Adipose tissue (tissue), 3 donors: ENCODE data around the gene SCAPER. TPM values are rescaled to one million over a fixed set of nuclear protein-coding genes. Genes with fewer than 3 reads are reported as not detected.
"Not testable (repeated sequence)": the region's sequence is repeated elsewhere in the genome, so short reads cannot be mapped to it uniquely, and the experiment has no call there.

Source experiments
- H3K27ac ChIP-seq: one replicate; pipeline ENCODE4 v1.5.1; 2013; ENCODE audit warnings: low read depth, low read length
- WGBS, 3 donors: extraction: QIAGEN DNeasy Blood & Tissue Kit; methylation state at CpG; one replicate each; pipeline ENCODE4 v1.1.7; 2013; 5-methylcytosine and 5-hydroxymethylcytosine counted together
- polyA plus RNA-seq, 3 donors: library from polyadenylated mRNA; stranded (reverse); fragments of 200-250 nt; gene quantifications; one replicate each; pipeline ENCODE4 v1.2.3, GENCODE V29; 2013
- donor health status: healthy with polysubstance abuse.
- donor health status: Bipolar disorder and iron deficiency.
- donor health status: healthy.

SCAPER gene
- polyA plus RNA-seq, 3 donors = 5.4 to 9.6 (median 8.5) TPM

DNA sequence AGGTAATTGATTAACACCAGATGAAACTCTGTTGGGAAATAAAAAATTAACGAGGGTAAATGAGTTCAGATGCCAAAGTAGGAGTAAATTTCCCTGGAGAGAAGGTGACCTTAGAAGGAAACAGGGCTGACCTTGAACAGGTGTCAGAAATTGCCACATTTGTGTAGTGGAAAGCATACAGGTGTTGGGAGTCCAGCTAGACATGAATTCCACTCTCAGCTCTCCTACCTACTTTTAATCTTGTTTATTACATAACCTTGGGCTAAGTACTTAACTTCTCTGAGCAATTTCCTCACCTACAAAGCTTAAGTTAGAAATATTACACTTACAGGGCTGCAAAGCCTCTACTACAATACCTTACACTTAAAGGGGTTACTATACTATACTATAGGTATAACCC lies 472.5 kb downstream of the SCAPER start:
- no peak overlapping the region for H3K27ac ChIP-seq
- WGBS, 3 donors = 20 to 53% (median 50%) methylated on average over 1 of the region's 1 CpG

DNA sequence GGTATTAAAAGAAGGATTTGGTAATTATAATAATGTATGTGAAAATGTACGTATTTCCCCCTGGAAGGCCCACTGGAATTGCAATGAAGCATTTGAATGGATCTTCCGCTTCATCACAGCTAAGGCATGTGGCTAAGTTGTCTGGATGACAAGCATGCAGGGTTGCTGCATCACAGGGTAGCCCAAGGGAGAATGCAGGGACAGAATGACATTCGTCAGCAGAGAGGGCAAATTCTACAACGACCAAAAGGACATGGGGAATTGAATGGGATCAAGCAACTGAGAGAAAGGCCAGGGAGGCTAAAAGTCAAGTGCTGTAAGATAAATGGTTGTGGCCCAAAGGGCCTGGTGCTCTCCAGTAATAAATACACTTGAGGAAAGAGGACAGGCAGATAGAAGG lies 473.2 kb downstream of the SCAPER start:
- 75 to 78% (median 76%) methylated on average over 4 of the region's 4 CpGs for WGBS, 3 donors
- H3K27ac ChIP-seq = no peak overlapping the region

DNA sequence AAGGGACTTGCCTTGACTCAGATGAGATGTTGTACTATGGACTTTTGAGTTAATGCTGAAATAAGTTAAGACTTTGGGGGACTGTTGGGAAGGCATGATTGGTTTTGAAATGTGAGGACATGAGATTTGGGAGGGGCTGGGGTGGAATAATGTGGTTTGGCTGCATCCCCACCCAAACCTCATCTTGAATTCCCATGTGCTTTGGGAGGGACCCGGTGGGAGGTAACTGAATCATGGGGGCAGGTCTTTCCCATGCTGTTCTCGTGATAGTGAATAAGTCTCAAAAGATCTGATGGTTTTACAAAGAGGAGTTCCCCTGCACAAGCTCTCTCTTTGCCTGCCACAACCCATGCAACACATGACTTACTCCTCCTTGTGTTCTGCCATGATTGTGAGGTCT lies 474.4 kb downstream of the SCAPER start:
- H3K27ac ChIP-seq = not testable (repeated sequence)
- 91 to 98% (median 92%) methylated on average over 2 of the region's 2 CpGs for WGBS, 3 donors

DNA sequence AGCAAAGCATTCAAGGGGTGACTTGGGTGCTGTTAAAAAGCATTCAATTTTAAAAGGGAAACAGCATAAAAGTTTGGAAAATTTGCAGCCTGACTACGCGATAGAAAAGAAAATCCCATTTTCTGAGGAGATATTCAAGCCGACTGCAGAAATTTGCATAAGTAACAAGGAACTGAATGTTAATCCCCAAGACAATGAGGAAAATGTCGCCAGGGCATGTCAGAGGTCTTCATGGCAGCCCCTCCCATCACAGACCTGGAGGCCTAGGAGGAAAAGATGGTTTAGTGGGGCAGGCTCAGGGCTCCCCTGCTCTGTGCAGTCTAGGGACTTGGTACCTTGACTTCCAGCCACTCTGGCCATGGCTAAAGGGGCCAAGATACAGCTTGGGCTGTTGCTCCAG lies 475.5 kb downstream of the SCAPER start:
- no peak overlapping the region for H3K27ac ChIP-seq

DNA sequence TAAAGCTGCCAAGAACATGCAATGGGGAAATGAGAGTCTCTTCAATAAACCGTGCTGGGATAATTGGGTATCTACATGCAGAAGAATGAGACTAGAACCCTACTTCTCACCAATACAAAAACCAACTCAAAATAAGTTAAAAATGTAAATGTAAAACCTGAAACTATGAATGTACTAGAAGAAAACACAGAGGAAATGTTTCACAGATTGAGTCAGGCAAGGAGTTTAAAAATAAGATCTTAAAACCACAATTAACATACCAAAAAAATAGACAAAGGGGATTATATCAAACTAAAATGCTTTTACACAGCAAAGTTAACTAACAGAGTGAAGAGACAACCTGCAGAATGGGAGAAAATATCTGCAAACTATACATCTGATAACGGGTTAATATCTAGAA lies 478.2 kb downstream of the SCAPER start:
- WGBS, 3 donors = 72 to 96% (median 95%) methylated on average over 2 of the region's 2 CpGs
- H3K27ac ChIP-seq = no peak overlapping the region

More for the DNA sequence above, 475.5 kb downstream of the SCAPER start:
- 96 to 99% (median 98%) methylated on average over 4 of the region's 4 CpGs for WGBS, 3 donors

DNA sequence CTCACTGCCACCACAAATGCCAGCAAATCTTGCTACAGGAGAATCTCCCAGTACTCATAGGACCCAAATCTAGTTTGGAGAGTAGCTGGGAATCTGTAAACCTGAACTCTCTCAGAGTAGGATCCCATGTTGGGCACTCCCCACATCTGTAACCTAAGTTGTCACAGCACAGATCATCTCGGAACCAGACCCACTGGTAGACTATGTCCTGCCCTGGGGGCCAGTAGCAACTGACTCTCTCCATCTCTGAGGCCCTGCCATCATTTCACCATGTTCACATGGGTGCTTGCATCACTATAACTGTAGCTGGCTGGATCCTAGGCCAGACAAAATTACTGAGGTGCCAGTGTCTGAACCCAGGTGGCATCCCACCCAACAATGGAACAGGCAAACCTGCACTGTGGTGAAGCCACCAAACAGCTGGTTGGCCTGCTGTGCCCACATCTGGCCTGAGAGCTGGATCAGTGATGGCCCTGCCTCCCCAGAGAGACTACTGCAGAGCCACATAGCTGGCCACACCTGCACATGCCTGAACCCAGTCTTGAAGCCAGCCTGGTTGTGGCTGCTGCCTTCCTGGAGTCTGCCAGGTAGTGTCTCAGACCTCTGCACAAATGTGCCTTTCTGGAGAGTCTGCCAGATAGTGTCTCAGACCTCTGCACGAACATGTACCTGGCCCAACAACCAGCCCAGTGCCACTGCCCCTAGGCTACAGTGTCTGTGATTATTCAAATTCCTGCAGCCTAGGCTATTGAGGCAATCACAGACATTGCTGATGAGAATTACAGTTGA lies 486.6 kb downstream of the SCAPER start:
- WGBS, 3 donors = 93 to 97% (median 96%) methylated on average over 2 of the region's 2 CpGs
- no peak overlapping the region for H3K27ac ChIP-seq

DNA sequence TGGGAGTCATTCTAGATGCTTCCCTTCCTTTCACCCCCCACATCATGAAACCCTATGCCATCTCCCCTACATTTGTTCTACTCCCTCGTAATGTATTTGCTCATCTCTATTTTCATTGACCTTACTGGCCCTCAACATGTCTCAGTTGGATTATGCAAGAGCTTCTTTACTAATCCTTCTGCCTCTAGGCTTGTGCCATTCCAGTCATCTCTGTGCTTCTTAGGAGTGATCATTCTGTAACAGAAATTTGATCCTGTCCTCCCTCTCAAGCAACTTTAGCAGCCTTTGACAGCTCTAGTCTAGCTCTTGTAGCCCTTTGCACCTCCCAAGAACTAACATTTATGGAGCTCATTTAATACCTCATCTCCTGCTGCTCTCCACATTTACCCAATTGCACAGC lies 503.9 kb downstream of the SCAPER start:
- H3K27ac ChIP-seq = no peak overlapping the region
- 76 to 87% (median 78%) methylated on average over 1 of the region's 1 CpG for WGBS, 3 donors

DNA sequence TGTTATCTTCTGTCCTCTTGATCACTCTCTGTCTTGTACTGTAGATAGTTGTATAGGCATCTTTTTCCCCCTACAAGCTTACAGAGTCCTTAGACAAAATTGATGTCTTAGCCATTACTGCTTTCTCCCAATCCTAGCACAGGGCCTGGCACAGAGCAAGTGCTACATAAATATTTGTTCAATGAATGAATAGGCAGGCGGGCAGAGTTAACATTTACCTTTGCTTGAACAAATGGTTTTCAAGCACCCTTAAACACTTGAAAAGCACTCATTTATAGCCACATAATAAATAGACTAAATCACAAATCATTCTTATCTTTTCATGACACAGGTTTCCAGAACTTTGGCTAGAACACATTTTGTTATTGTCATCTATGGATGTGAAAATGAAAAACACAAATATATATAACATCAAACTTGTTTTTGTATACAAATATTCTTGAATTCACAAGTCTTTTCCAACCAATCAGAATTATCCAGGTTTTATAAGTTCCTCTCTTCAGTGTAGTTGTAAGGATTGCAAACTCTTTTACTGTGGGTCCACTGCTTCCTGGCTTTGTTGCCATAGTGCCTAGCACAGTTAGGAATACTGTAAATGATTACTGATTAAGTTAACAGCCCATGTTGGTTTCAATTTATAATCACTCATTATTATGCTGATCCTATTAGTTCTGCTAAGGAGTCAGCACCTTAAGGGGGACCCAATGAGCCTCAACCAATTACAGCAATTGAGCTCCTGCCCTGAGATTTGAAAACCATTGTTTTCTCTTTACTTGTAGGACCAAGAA lies 506.6 kb downstream of the SCAPER start:
- 53 to 95% (median 88%) methylated on average over 1 of the region's 1 CpG for WGBS, 3 donors
- H3K27ac ChIP-seq = no peak overlapping the region

DNA sequence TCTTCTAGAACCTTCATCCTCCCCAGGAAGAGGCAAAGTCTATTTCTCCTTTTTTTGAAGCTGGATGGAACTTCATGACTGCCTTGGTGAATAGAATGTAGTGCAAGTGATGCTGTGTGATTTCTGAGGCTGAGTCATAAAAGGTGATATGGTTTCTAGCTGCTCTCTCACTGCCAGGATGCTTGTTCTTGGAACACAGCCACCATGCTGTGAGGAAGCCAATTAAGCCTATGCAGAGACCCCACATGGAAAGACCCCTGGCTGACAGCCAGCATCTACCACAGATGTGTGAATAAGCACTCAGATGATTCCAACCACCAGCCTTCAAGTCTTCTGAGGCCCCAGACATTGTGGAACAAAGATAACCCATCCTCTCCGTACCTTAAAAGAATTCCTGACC lies 511.5 kb downstream of the SCAPER start:
- WGBS, 3 donors = 65 to 90% (median 79%) methylated on average over 1 of the region's 1 CpG

DNA sequence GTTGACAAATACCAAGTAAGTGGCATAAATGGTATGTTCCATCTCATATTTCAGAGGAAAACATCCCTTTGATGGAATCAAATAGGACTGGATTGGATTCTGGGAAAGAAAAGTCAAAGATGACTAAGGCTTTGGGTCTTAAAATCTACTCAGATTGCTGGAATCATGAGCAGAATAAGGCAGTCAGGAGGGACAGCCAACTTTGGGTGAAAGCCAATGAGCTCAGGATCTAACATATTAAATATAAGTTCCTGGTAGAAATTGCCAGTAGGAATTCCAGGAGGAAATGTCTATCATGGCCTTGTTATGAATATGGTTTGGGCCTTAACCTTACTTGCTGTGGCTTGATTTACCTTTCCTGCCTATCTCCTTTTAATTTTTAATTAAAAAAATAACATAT lies 513.3 kb downstream of the SCAPER start:
- no peak overlapping the region for H3K27ac ChIP-seq

More for the DNA sequence above, 511.5 kb downstream of the SCAPER start:
- H3K27ac ChIP-seq = no peak overlapping the region

DNA sequence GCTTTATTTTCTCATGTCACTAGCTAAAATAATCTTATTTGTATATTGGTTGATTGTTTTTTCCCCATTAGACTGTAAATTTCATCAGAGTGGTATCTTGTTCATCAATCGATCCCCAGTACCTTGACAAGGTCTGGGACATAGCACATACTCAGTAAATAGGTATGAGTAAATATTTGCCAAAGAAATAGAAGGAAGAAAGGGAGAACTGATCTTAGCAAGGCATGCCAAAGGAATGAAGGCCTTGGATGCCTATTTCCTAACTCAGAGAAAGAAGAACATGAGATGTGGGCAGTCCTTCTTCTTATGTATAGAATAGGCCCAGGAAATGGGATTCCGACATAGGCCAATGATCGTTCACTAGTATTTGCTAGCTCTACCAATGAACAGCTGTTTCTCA lies 513.8 kb downstream of the SCAPER start:
- 54 to 95% (median 88%) methylated on average over 3 of the region's 3 CpGs for WGBS, 3 donors
- no peak overlapping the region for H3K27ac ChIP-seq

DNA sequence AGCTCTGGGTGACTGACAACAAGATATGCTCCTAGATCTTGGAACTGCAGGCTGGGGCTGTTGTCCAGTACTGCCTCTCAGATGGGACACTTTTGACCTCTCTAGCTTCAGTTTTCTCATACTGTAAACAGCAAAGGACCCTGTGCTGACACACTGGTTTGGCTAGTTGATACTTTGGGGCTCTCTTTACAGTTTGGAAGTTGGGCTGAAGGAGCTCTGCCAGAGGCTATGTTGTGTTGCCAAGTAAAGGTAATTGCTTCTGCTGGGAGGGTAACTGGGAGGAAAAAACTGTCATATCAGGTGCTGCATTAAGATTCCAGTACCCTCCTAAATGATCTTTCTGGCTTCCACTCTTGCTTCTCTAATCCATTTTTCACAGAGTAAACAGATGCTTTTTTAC lies 514.6 kb downstream of the SCAPER start:
- no peak overlapping the region for H3K27ac ChIP-seq

DNA sequence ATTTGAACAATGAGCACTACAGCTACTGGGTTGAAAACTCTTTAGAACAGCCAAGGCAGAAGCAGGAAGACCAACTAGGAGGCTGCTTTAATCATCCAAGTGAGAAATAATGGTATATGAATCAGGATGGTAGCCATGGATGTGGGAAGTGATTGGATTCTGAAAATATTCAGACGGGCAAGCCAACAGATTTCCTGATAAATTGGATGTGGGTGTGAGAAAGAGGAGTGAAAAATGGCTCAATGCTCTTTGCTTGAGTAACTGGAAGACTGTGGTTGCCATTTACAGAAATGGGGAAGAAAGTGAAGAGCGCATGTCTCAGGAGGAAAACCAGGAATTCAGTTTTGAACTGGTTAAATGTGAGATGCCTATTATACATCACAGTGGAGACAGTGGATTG lies 518.2 kb downstream of the SCAPER start:
- WGBS, 3 donors = 88 to 98% (median 89%) methylated on average over 2 of the region's 2 CpGs
- H3K27ac ChIP-seq = no peak overlapping the region

DNA sequence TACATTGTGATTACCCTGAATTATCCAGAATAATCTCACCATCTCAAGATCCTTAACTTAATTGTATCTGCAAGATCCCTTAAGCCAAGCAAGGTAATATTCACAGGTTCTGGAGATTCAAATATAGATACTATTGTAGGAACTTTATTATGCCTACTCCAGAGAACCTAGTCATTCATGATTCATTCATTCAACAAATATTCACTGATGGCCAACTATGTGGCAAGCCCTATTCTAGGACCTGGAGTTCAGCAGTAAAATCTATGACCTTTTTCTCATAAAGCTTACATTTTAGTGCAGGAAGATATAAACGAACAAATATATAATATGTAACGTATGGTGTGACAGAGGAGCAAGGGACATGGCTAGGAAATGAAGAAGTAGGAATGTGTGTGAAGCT lies 519.0 kb downstream of the SCAPER start:
- no peak overlapping the region for H3K27ac ChIP-seq
- WGBS, 3 donors = 96 to 97% (median 96%) methylated on average over 2 of the region's 2 CpGs

DNA sequence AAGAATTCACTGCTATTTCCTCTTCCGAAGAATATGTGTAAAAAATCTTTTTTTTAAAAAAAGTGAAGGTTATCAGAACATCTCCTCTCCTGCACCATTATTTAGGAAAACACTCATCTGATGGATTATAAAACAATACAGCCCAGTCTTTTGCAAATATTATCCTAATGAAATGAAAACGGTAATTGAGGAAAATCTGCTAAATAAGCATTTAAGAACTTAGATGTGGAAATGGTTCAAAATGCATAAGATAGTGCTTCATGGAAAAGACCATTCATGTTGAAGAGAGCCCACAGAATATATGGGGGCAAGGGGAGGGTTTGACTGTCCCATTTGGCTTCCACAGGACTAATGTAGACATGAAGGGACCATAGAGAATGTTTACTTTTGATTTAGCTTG lies 520.7 kb downstream of the SCAPER start:
- no peak overlapping the region for H3K27ac ChIP-seq
- WGBS, 3 donors = 89 to 95% (median 94%) methylated on average over 2 of the region's 2 CpGs

DNA sequence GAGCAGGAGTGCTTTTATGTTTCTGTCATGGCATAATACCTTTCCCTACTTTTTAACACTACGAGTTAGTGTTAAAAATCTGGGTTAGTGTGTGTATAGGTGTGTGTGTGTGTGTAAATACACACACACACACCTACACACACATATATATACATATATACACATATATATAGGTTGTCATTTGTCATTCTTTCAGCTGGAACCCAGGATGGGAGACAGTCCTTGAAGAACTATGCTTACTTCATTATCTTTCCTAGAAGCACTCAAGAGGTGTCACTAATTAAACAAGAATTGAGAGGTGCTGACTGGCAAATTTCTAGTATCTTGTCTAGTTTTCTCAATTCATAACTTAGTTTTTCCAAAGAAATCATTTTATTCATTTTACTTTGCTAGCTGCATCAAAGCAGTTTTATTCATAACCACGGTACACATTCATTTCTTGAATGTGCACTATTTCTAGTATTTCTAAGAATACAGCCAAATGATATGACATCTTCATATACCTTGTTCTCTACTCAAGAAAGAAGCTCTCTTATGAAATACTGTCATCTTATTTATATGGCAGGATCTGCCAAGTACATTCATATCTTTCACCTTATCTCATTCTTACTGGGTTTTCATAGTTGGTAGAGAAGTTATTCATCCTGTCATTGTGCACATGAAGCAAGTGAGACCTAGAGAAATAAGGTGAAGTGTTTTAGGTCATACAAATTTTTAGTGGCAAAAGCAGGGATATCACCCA lies 522.0 kb downstream of the SCAPER start:
- 92 to 99% (median 92%) methylated on average over 2 of the region's 2 CpGs for WGBS, 3 donors
- H3K27ac ChIP-seq = no peak overlapping the region

DNA sequence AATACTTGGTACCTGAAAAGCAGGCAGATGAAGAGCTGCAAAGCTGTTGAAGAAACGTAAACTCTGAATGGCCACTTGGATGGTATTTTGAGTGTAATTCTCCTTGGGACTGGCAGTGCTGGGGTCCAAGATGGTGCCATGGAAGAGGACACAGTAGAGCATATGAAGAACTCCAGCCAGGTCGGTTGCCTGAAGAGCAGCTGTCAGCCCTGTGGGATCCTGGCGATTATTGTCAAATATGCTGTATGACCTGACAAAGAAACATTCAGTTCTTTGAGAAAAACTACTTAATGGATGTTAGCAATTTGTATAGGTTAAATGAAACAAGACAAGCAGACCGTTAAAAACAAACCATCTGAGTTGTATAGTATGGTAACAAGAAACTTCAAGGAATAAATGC lies 523.8 kb downstream of the SCAPER start:
- H3K27ac ChIP-seq = no peak overlapping the region
- 89 to 98% (median 93%) methylated on average over 4 of the region's 4 CpGs for WGBS, 3 donors

DNA sequence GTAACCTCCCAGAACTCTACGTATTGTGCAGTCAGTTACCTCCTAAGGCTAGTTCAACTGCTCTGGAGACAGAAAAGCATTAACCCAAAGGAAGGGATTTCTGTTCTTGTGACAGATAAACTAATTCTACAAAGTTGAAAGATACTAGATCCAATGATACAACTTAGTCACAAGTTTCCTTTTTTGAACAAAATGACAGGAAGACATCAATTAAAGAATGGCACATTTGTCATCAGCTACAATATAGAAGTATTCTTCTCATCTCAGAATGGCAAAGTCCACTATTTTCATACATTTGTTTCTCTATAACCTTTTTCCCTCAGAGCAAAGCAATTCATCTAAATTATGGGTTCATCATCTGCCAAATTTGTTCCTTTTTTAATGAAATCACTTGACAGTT lies 524.9 kb downstream of the SCAPER start:
- WGBS, 3 donors = 94 to 95% (median 95%) methylated on average over 1 of the region's 1 CpG
- H3K27ac ChIP-seq = no peak overlapping the region

DNA sequence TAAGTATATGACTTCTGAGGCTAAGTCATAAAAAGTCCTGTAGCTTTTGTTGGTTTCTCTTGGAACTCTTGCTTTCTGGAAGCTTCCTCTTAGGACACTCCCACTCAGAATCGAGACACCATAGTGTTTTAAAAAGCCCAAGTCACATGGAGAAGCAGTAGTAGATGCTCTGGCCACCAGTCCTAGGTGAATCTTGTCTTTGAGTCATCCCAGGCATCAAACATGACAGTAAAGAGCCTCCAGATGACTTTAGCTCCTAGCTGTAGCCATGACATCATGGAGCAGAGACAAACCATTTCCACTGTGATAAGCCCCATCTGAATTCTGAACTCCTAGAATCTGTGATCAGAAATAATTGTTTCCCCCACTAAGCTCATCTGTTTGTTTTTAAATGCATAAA lies 526.4 kb downstream of the SCAPER start:
- WGBS, 3 donors = 92 to 97% (median 96%) methylated on average over 1 of the region's 1 CpG
- H3K27ac ChIP-seq = no peak overlapping the region
